Measurements from ENCODE around the gene TMPRSS6. TPM values are rescaled to one million over a fixed set of nuclear protein-coding genes. Genes with fewer than 3 reads are reported as not detected.

The TMPRSS6 gene
- total and polyA plus RNA-seq, 8 donors = 0.45 to 1.5 (median 0.64) TPM; not detected in 1

- H3K27me3 ChIP-seq = no peaks in the 10 kb centered on the region
- DNase-seq = peak in 1 of 4 donors; percentile 31
- no peak for ATAC-seq
- no peaks in the 10 kb centered on the region for H3K9me3 ChIP-seq
- H3K36me3 ChIP-seq = no peaks in the 10 kb centered on the region
- no peak overlapping the region for H3K4me3 ChIP-seq
- no peak for TF ChIP-seq CTCF (IDR thresholded peaks at IDR 0.05)
- no peak overlapping the region for H3K27ac ChIP-seq
- intact Hi-C loops (cut with DNase I) = no loop called here
- peaks cover 0 to 3% of the 10 kb centered on the region in 2 donors for H3K4me1 ChIP-seq
Observed at GRCh38 chr22:37155971-37156370, 46.5 kb upstream of the TMPRSS6 start.

- no peak for ATAC-seq
- intact Hi-C loops (cut with DNase I) = no loop called here
Observed at GRCh38 chr22:37154925-37155712, 45.6 kb upstream of the TMPRSS6 start.

GRCh38 chr22:37153901-37154300, 44.4 kb upstream of the TMPRSS6 start:
- no peak overlapping the region for H3K4me3 ChIP-seq
- TF ChIP-seq CTCF (IDR thresholded peaks at IDR 0.05) = no peak
- peaks cover 0 to 3% of the 10 kb centered on the region in 2 donors for H3K4me1 ChIP-seq
- no peaks in the 10 kb centered on the region for H3K36me3 ChIP-seq
- no peak for ATAC-seq
- no peak overlapping the region for H3K27ac ChIP-seq
- peaks cover 0 to 2% of the 10 kb centered on the region in 2 donors for H3K9me3 ChIP-seq
- peak in 1 of 4 donors; percentile 60 for DNase-seq
- intact Hi-C loops (cut with DNase I) = no loop called here
- no peaks in the 10 kb centered on the region for H3K27me3 ChIP-seq

More at GRCh38 chr22:37154925-37155712, 45.6 kb upstream of the TMPRSS6 start:
- H3K4me1 ChIP-seq = peaks cover 0 to 3% of the 10 kb centered on the region in 2 donors
- peak in 1 of 4 donors; percentile 34 for DNase-seq
- TF ChIP-seq CTCF (IDR thresholded peaks at IDR 0.05) = no peak
- H3K9me3 ChIP-seq = peaks cover 0 to 2% of the 10 kb centered on the region in 2 donors
- H3K4me3 ChIP-seq = no peak overlapping the region
- H3K27me3 ChIP-seq = no peaks in the 10 kb centered on the region
- no peak overlapping the region for H3K27ac ChIP-seq
- no peaks in the 10 kb centered on the region for H3K36me3 ChIP-seq

GRCh38 chr22:37151401-37151800, 41.9 kb upstream of the TMPRSS6 start:
- Histone ChIP-seq H3K4me3 (no peak overlapping the region), H3K27me3 (no peaks in the 10 kb centered on the region), H3K36me3 (no peaks in the 10 kb centered on the region), H3K9me3 (peaks cover 0 to 2% of the 10 kb centered on the region in 2 donors), H3K4me1 (no peaks in the 10 kb centered on the region), H3K27ac (no peak overlapping the region)
- ATAC-seq (no peak), DNase-seq (no peak)
- TF ChIP-seq CTCF (IDR thresholded peaks at IDR 0.05) = no peak
- intact Hi-C loops (cut with DNase I) = no loop called here

GRCh38 chr22:37150701-37151100, 41.2 kb upstream of the TMPRSS6 start:
- no peaks in the 10 kb centered on the region for H3K36me3 ChIP-seq
- H3K27ac ChIP-seq = no peak overlapping the region
- TF ChIP-seq CTCF (IDR thresholded peaks at IDR 0.05) = no peak
- ATAC-seq (no peak), DNase-seq (no peak)
- no peak overlapping the region for H3K4me3 ChIP-seq
- H3K27me3 ChIP-seq = no peaks in the 10 kb centered on the region
- intact Hi-C loops (cut with DNase I) = no loop called here
- no peaks in the 10 kb centered on the region for H3K4me1 ChIP-seq
- peaks cover 0 to 2% of the 10 kb centered on the region in 2 donors for H3K9me3 ChIP-seq
